Glomerular visceral epithelial cell (primary cell): ENCODE data around the gene PRAMEF18.
"Not testable (repeated sequence)": the region's sequence is repeated elsewhere in the genome, so short reads cannot be mapped to it uniquely, and the experiment has no call there.

ENCODE experiments used
- DNase-seq: peaks from one replicate; pipeline ENCODE4 v3.0.0-alpha.2; 2016; ENCODE audit errors: extremely low spot score

The PRAMEF18 gene

GRCh38 chr1:13225675-13226204 is at the start of gene PRAMEF18:
Gene PRAMEF18, minus strand, starts transcription at chr1:13226154. Its CDS starts 48 bp downstream, at chr1:13226106.
- not testable (repeated sequence) for DNase-seq

GRCh38 chr1:13265124-13265523 is 39.2 kb upstream of the PRAMEF18 start:
- DNase-seq, result not testable (repeated sequence)

- not testable (repeated sequence) for DNase-seq
These were observed 27.9 kb upstream of the PRAMEF18 start, which contains the start of gene PRAMEF5 for GRCh38 chr1:13253898-13254297. Gene PRAMEF5, plus strand, starts transcription at chr1:13254198. Its CDS starts 5,071 bp downstream, at chr1:13259269.

GRCh38 chr1:13247122-13247521 is 21.2 kb upstream of the PRAMEF18 start:
- not testable (repeated sequence) for DNase-seq

- DNase-seq, result not testable (repeated sequence)
These were observed 20.6 kb upstream of the PRAMEF18 start for GRCh38 chr1:13246554-13246871.

- not testable (repeated sequence) for DNase-seq
These were observed 20.0 kb upstream of the PRAMEF18 start for GRCh38 chr1:13245841-13246553.

GRCh38 chr1:13243536-13244263 is 17.7 kb upstream of the PRAMEF18 start:
- not testable (repeated sequence) for DNase-seq

GRCh38 chr1:13239633-13240032 is 13.7 kb upstream of the PRAMEF18 start:
- DNase-seq, result not testable (repeated sequence)

- DNase-seq, result not testable (repeated sequence)
These were observed 11.6 kb upstream of the PRAMEF18 start for GRCh38 chr1:13237572-13237971.

GRCh38 chr1:13234057-13234456 is 8.1 kb upstream of the PRAMEF18 start:
- DNase-seq, result not testable (repeated sequence)

- not testable (repeated sequence) for DNase-seq
These were observed 6.1 kb upstream of the PRAMEF18 start for GRCh38 chr1:13232056-13232455.

- DNase-seq, result not testable (repeated sequence)
These were observed 5.3 kb upstream of the PRAMEF18 start for GRCh38 chr1:13231061-13231750.

- DNase-seq, result not testable (repeated sequence)
These were observed 4.6 kb upstream of the PRAMEF18 start for GRCh38 chr1:13230601-13231000.

GRCh38 chr1:13230096-13230495 is 4.1 kb upstream of the PRAMEF18 start:
- DNase-seq, result not testable (repeated sequence)

- no peak for DNase-seq
These were observed 2.4 kb upstream of the PRAMEF18 start for GRCh38 chr1:13228343-13228781.

GRCh38 chr1:13227271-13228055 is 1.5 kb upstream of the PRAMEF18 start:
- DNase-seq, result not testable (repeated sequence)

GRCh38 chr1:13224480-13225060 is 1.4 kb downstream of the PRAMEF18 start:
- no peak for DNase-seq

- not testable (repeated sequence) for DNase-seq
These were observed 3.2 kb downstream of the PRAMEF18 start for GRCh38 chr1:13222788-13223187.

GRCh38 chr1:13219203-13219602 is 6.8 kb downstream of the PRAMEF18 start:
- DNase-seq, result not testable (repeated sequence)

- not testable (repeated sequence) for DNase-seq
These were observed 9.3 kb downstream of the PRAMEF18 start for GRCh38 chr1:13216619-13217018.

- not testable (repeated sequence) for DNase-seq
These were observed 17.2 kb downstream of the PRAMEF18 start for GRCh38 chr1:13208712-13209111.
